ENCODE results near the gene ABCD4. TPM values are rescaled to one million over a fixed set of nuclear protein-coding genes. Genes with fewer than 3 reads are reported as not detected.
A peak's percentile ranks its signal among the peaks of the same experiment; 100 is the strongest.

The ABCD4 gene
- total and polyA plus RNA-seq, 10 donors, result 37.2 to 99.4 (median 68.8) TPM

GRCh38 chr14:74257941-74258763 is 44.6 kb downstream of the ABCD4 start:
- intact Hi-C loops (cut with DNase I; ENCODE audit: low total_unique reads), result no loop called here
- no peaks in the 10 kb centered on the region for H3K36me3 ChIP-seq
- no peak overlapping the region for H3K27ac ChIP-seq
- H3K4me3 ChIP-seq, result peak overlapping the region; percentile 38 to 72 (median 64)
- peaks cover 0 to 50% (median 15%) of the 10 kb centered on the region in 7 donors for H3K27me3 ChIP-seq (replicated peaks in 1 of 7)
- peaks cover 5 to 23% (median 17%) of the 10 kb centered on the region in 6 donors for H3K4me1 ChIP-seq
- DNase-seq, result no peak
- 4 to 9% (median 6%) methylated on average over 43 to 56 of the region's 56 CpGs for WGBS, 5 donors
- no peak for TF ChIP-seq POLR2A (IDR thresholded peaks at IDR 0.05)
- H3K9me3 ChIP-seq, result no peaks in the 10 kb centered on the region

GRCh38 chr14:74257078-74257940 is 45.4 kb downstream of the ABCD4 start:
- Histone ChIP-seq H3K36me3 (no peaks in the 10 kb centered on the region), H3K4me3 (peak overlapping the region; percentile 38 to 72 (median 64)), H3K9me3 (no peaks in the 10 kb centered on the region), H3K4me1 (peaks cover 5 to 23% (median 17%) of the 10 kb centered on the region in 6 donors), H3K27ac (no peak overlapping the region), H3K27me3 (replicated peaks in 1 of 7) (peaks cover 0 to 58% (median 15%) of the 10 kb centered on the region in 7 donors)
- peak; percentile 89 for DNase-seq
- intact Hi-C loops (cut with DNase I; ENCODE audit: low total_unique reads), result no loop called here
- TF ChIP-seq POLR2AphosphoS5 (IDR thresholded peaks at IDR 0.05), result no peak
- TF ChIP-seq CTCF (IDR thresholded peaks at IDR 0.05 in 8 of 11, conservative IDR thresholded peaks at IDR 0.05 in 3 of 11), result peak in 10 of 11 experiments; percentile 43 to 99 (median 98)
- no peak for TF ChIP-seq POLR2A (IDR thresholded peaks at IDR 0.05)
- WGBS, 5 donors, result 3 to 6% (median 4%) methylated on average over 15 to 68 of the region's 68 CpGs

GRCh38 chr14:74255281-74255680 is 47.5 kb downstream of the ABCD4 start:
- Histone ChIP-seq H3K4me1 (peaks cover 5 to 32% (median 25%) of the 10 kb centered on the region in 6 donors), H3K27me3 (replicated peaks in 1 of 7) (peaks cover 0 to 75% (median 20%) of the 10 kb centered on the region in 7 donors), H3K36me3 (no peaks in the 10 kb centered on the region), H3K9me3 (no peaks in the 10 kb centered on the region), H3K4me3 (no peak overlapping the region), H3K27ac (no peak overlapping the region)
- no peak for DNase-seq
- TF ChIP-seq POLR2A (IDR thresholded peaks at IDR 0.05) (no peak), CTCF (IDR thresholded peaks at IDR 0.05 in 8 of 11, conservative IDR thresholded peaks at IDR 0.05 in 3 of 11) (no peak), POLR2AphosphoS5 (IDR thresholded peaks at IDR 0.05) (no peak)
- intact Hi-C loops (cut with DNase I; ENCODE audit: low total_unique reads), result no loop called here
- WGBS, 5 donors, result 71 to 89% (median 82%) methylated on average over 3 of the region's 3 CpGs

GRCh38 chr14:74249433-74250375 is 53.0 kb downstream of the ABCD4 start:
- H3K36me3 ChIP-seq, result no peaks in the 10 kb centered on the region
- TF ChIP-seq POLR2A (IDR thresholded peaks at IDR 0.05) (no peak), POLR2AphosphoS5 (IDR thresholded peaks at IDR 0.05) (no peak), CTCF (IDR thresholded peaks at IDR 0.05 in 8 of 11, conservative IDR thresholded peaks at IDR 0.05 in 3 of 11) (no peak)
- H3K9me3 ChIP-seq, result no peaks in the 10 kb centered on the region
- 73 to 81% (median 79%) methylated on average over 12 of the region's 12 CpGs for WGBS, 5 donors
- H3K27me3 ChIP-seq (replicated peaks in 1 of 7), result peaks cover 0 to 86% (median 13%) of the 10 kb centered on the region in 7 donors
- H3K4me1 ChIP-seq, result peaks cover 0 to 10% (median 8%) of the 10 kb centered on the region in 6 donors
- no peak overlapping the region for H3K27ac ChIP-seq
- no peak overlapping the region for H3K4me3 ChIP-seq
- DNase-seq, result no peak
- intact Hi-C loops (cut with DNase I; ENCODE audit: low total_unique reads), result loop anchor here (2.0 kb wide), 1 partner anchor 137 kb away; no protein-coding TSS in a partner anchor
